Measurements from ENCODE around the gene TBC1D13.

Gene TBC1D13

GRCh38 chr9:128820665-128821583 is 33.9 kb downstream of the TBC1D13 start:
- Histone ChIP-seq H3K4me2 (ENCODE audit: low read depth, low read length, poor library complexity, severe bottlenecking) (no peak overlapping the region), H3K27ac (ENCODE audit: low read depth, low read length) (no peak overlapping the region), H3K79me2 (ENCODE audit: insufficient read depth, low read length) (no peaks in the 10 kb centered on the region), H3K4me3 (ENCODE audit: insufficient read depth, low read length, poor library complexity, severe bottlenecking) (no peak overlapping the region), H4K20me1 (ENCODE audit: low read depth, low read length) (no peaks in the 10 kb centered on the region), H3K9ac (ENCODE audit: low read length) (no peak overlapping the region), H3K9me3 (ENCODE audit: insufficient read depth, low read length) (no peaks in the 10 kb centered on the region), H3K27me3 (ENCODE audit: low read length) (no peaks in the 10 kb centered on the region), H3K36me3 (ENCODE audit: low read length) (no peaks in the 10 kb centered on the region), H3K9me2 (replicated peaks; ENCODE audit: insufficient read depth, low read length) (no peaks in the 10 kb centered on the region), H2AFZ (ENCODE audit: low read depth, low read length, severe bottlenecking) (no peak overlapping the region), H3F3A (ENCODE audit: insufficient read depth) (no peaks in the 10 kb centered on the region)
- no peak for TF ChIP-seq CTCF (IDR thresholded peaks at IDR 0.05; ENCODE audit: insufficient read depth, low read length, poor library complexity, severe bottlenecking)
- no peak for TF ChIP-seq EZH2phosphoT487 (conservative IDR thresholded peaks at IDR 0.05; ENCODE audit: low read length)

DNA sequence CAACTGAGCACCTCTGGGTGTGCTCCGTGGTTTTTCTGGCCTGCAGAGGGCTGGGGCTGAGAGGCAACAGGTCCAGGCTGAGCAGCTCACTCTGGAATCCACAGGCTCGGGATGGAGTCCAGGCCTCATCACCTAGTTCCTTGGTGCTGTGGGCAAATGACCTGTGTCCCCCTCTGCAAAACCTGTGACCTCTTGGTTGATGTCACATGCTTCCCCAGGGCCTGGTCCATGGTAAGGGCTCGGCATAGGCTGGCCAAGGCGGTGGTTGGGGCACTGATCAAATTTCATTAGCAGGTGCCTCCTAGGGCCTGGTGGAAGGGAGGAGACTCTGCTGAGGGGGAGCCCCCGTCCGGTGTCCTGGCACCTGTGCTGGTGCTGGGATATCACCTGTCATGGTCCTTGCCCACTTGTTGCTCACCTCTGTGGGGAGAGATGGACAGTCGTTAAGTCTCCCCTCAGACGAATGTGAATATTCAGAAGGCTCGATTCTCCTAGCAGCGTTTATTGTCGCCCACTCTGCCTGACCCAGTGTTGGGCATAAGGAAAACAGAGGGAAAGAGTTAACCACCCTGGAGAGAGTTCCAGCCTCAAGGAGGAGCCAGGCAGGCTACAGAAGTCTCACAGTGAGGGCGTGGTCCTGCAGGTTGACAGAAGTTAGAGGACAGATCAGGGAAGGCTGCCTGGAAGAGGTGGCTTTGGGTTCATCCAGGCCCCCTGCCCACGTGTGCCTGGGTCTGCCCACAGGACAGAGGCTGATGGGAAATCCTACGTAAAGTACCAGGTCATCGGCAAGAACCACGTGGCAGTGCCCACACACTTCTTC is 34.7 kb downstream of the TBC1D13 start:
- Histone ChIP-seq H3K9me3 (ENCODE audit: insufficient read depth, low read length) (no peaks in the 10 kb centered on the region), H3K9ac (ENCODE audit: low read length) (no peak overlapping the region), H3K27me3 (ENCODE audit: low read length) (no peaks in the 10 kb centered on the region), H3K4me3 (ENCODE audit: insufficient read depth, low read length, poor library complexity, severe bottlenecking) (no peak overlapping the region), H3F3A (ENCODE audit: insufficient read depth) (no peaks in the 10 kb centered on the region), H3K4me2 (ENCODE audit: low read depth, low read length, poor library complexity, severe bottlenecking) (no peak overlapping the region), H3K27ac (ENCODE audit: low read depth, low read length) (no peak overlapping the region), H3K9me2 (replicated peaks; ENCODE audit: insufficient read depth, low read length) (no peaks in the 10 kb centered on the region), H3K79me2 (ENCODE audit: insufficient read depth, low read length) (no peaks in the 10 kb centered on the region), H3K36me3 (ENCODE audit: low read length) (no peaks in the 10 kb centered on the region), H2AFZ (ENCODE audit: low read depth, low read length, severe bottlenecking) (no peak overlapping the region), H4K20me1 (ENCODE audit: low read depth, low read length) (no peaks in the 10 kb centered on the region)
- no peak for TF ChIP-seq CTCF (IDR thresholded peaks at IDR 0.05; ENCODE audit: insufficient read depth, low read length, poor library complexity, severe bottlenecking)
- TF ChIP-seq EZH2phosphoT487 (conservative IDR thresholded peaks at IDR 0.05; ENCODE audit: low read length): no peak

DNA sequence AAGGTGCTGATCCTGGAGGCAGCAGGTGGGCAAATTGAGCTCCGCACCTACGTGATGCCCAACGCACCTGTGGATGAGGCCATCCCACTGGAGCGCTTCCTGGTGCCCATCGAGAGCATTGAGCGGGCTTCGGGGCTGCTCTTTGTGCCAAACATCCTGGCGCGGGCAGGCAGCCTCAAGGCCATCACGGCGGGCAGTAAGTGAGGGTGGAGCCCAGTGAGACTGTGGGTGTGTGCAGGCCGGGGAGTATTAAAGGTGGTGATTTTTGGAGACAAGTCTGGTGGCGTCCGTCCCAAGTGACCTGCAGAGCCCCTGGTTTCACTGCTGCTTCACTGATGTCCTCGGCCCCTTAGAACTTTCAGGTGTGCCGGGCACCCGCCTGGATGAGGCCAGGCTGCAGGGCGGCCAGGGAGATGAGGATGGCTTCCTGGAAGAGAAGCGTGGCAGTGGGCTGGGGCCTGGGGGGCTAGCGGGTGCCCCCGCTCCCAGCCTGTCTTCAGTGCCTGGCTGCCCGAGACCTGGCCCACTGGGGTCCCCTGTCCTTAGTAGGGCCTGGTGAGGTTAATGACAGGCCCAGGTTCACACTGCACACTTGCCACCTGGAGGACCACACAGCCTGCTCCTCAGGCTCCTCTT is 35.5 kb downstream of the TBC1D13 start:
- H3K36me3 ChIP-seq (ENCODE audit: low read length): no peaks in the 10 kb centered on the region
- H3K9ac ChIP-seq (ENCODE audit: low read length): no peak overlapping the region
- no peaks in the 10 kb centered on the region for H3K79me2 ChIP-seq (ENCODE audit: insufficient read depth, low read length)

More for the DNA sequence above, 35.5 kb downstream of the TBC1D13 start:
- no peaks in the 10 kb centered on the region for H3K9me2 ChIP-seq (replicated peaks; ENCODE audit: insufficient read depth, low read length)
- H3K27me3 ChIP-seq (ENCODE audit: low read length): no peaks in the 10 kb centered on the region
- TF ChIP-seq CTCF (IDR thresholded peaks at IDR 0.05; ENCODE audit: insufficient read depth, low read length, poor library complexity, severe bottlenecking): no peak
- TF ChIP-seq EZH2phosphoT487 (conservative IDR thresholded peaks at IDR 0.05; ENCODE audit: low read length): no peak
- no peak overlapping the region for H3K4me3 ChIP-seq (ENCODE audit: insufficient read depth, low read length, poor library complexity, severe bottlenecking)
- no peaks in the 10 kb centered on the region for H3F3A ChIP-seq (ENCODE audit: insufficient read depth)
- H3K9me3 ChIP-seq (ENCODE audit: insufficient read depth, low read length): no peaks in the 10 kb centered on the region
- no peak overlapping the region for H2AFZ ChIP-seq (ENCODE audit: low read depth, low read length, severe bottlenecking)
- H3K27ac ChIP-seq (ENCODE audit: low read depth, low read length): no peak overlapping the region
- no peak overlapping the region for H3K4me2 ChIP-seq (ENCODE audit: low read depth, low read length, poor library complexity, severe bottlenecking)
- no peaks in the 10 kb centered on the region for H4K20me1 ChIP-seq (ENCODE audit: low read depth, low read length)

Data from SU-DHL-6 (cell line).